ENCODE results near the gene THEMIS. TPM values are rescaled to one million over a fixed set of nuclear protein-coding genes. Genes with fewer than 3 reads are reported as not detected.
"Not testable (repeated sequence)": the region's sequence is repeated elsewhere in the genome, so short reads cannot be mapped to it uniquely, and the experiment has no call there.

THEMIS gene
- total RNA-seq, 2 donors from 2014 or later: 0.43 to 0.56 TPM

GRCh38 chr6:127894051-127894450, 6.8 kb downstream of the THEMIS start:
- Histone ChIP-seq H3K27me3 (no peaks in the 10 kb centered on the region), H3K36me3 (no peaks in the 10 kb centered on the region), H3K4me3 (no peak overlapping the region), H3K27ac (no peak overlapping the region), H3K4me1 (no peaks in the 10 kb centered on the region), H3K9me3 (no peaks in the 10 kb centered on the region)
- no peak for DNase-seq (ENCODE audit: low spot score)
- TF ChIP-seq, protein P1, sequence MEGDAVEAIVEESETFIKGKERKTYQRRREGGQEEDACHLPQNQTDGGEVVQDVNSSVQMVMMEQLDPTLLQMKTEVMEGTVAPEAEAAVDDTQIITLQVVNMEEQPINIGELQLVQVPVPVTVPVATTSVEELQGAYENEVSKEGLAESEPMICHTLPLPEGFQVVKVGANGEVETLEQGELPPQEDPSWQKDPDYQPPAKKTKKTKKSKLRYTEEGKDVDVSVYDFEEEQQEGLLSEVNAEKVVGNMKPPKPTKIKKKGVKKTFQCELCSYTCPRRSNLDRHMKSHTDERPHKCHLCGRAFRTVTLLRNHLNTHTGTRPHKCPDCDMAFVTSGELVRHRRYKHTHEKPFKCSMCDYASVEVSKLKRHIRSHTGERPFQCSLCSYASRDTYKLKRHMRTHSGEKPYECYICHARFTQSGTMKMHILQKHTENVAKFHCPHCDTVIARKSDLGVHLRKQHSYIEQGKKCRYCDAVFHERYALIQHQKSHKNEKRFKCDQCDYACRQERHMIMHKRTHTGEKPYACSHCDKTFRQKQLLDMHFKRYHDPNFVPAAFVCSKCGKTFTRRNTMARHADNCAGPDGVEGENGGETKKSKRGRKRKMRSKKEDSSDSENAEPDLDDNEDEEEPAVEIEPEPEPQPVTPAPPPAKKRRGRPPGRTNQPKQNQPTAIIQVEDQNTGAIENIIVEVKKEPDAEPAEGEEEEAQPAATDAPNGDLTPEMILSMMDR (IDR thresholded peaks at IDR 0.05): no peak

- no peak for DNase-seq (ENCODE audit: low spot score)
- no peaks in the 10 kb centered on the region for H3K27me3 ChIP-seq
- no peak overlapping the region for H3K27ac ChIP-seq
- H3K36me3 ChIP-seq: no peaks in the 10 kb centered on the region
- H3K9me3 ChIP-seq: no peaks in the 10 kb centered on the region
- H3K4me1 ChIP-seq: no peaks in the 10 kb centered on the region
- TF ChIP-seq, protein P1 (IDR thresholded peaks at IDR 0.05): no peak
- H3K4me3 ChIP-seq: no peak overlapping the region
Observed at GRCh38 chr6:127893541-127893940, 7.3 kb downstream of the THEMIS start.

DNA sequence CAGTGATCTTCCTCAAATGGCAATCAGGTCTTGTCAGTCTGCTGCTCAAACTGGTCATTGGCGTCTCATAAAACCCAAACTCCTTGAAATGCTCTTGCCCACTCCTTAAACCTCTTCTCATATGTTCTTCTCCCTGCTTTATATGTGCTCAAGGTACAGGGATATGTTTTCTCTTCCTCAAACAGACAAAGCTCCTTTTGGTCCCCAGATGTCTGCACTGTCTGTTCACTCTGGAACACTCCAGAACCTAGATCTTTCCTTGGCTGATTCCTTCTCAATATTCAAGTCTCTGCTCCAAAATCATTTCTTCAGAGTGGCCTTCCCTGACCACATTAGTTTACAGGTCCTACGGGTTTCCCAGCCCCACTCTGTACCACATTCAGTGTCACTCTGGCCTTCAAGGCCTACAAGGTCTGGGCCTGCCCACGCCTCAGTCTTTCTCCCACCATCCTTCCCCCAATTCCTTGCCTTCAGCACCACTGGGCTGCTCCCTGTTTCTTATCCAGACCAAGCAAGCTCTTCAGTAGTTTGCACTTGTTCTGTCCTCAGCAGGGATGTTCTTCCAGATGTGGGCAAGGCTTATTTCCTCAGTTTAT, 9.0 kb downstream of the THEMIS start:
- H3K9me3 ChIP-seq: no peaks in the 10 kb centered on the region
- H3K27me3 ChIP-seq: no peaks in the 10 kb centered on the region

DNA sequence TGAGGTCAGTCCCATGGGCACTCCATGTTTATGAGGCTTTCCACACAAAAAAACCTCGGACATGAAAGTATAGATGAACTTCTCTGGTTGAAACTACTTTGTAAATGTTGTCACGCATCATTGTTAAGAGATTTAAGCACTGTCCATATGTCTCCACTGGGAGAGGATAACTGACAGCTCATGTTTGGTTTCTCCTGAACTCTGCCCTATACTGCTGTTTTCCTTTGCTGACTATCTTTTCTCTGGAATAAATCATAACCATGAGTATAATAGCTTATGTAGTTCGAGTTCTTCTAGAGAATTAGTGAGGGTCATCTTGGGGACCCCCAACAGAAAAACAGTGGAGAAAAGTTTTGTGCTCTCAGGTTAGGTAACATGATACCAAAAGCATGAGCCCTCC, 14.3 kb downstream of the THEMIS start:
- H3K4me3 ChIP-seq: no peak overlapping the region
- no peaks in the 10 kb centered on the region for H3K27me3 ChIP-seq
- H3K36me3 ChIP-seq: no peaks in the 10 kb centered on the region
- no peaks in the 10 kb centered on the region for H3K4me1 ChIP-seq
- DNase-seq (ENCODE audit: low spot score): no peak
- no peaks in the 10 kb centered on the region for H3K9me3 ChIP-seq
- H3K27ac ChIP-seq: no peak overlapping the region
- TF ChIP-seq, protein P1 (IDR thresholded peaks at IDR 0.05): no peak

More for the DNA sequence above, 9.0 kb downstream of the THEMIS start:
- no peaks in the 10 kb centered on the region for H3K36me3 ChIP-seq
- DNase-seq (ENCODE audit: low spot score): no peak
- no peaks in the 10 kb centered on the region for H3K4me1 ChIP-seq
- TF ChIP-seq, protein P1 (IDR thresholded peaks at IDR 0.05): no peak
- H3K4me3 ChIP-seq: no peak overlapping the region
- H3K27ac ChIP-seq: no peak overlapping the region

GRCh38 chr6:127884134-127884533, 16.7 kb downstream of the THEMIS start:
- Histone ChIP-seq H3K27ac (no peak overlapping the region), H3K4me1 (no peaks in the 10 kb centered on the region), H3K9me3 (no peaks in the 10 kb centered on the region), H3K27me3 (peaks cover 0 to 3% of the 10 kb centered on the region in 2 donors), H3K4me3 (no peak overlapping the region), H3K36me3 (no peaks in the 10 kb centered on the region)
- no peak for DNase-seq (ENCODE audit: low spot score)
- TF ChIP-seq, protein P1 (IDR thresholded peaks at IDR 0.05): no peak

DNA sequence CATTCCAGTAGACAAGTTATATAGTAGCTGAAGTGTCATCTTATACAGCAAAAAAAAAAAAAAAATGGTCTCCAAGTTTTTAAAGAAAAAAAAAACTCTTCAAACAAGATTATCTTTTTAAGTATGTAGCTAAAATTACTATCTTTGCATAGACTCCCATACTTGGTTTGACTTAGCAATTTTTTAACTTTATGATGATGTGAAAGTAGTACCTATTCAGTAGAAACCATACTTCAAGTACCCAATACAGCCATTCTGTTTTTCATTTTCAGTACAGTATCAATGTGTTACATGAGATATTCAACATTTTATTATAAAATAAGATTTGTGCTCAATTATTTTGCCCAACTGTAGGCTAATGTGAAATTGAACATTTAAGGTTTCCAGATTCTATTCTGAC, 18.9 kb downstream of the THEMIS start:
- not testable (repeated sequence) for DNase-seq (ENCODE audit: low spot score); H3K27me3 ChIP-seq; H3K4me1 ChIP-seq; H3K9me3 ChIP-seq; H3K27ac ChIP-seq; H3K36me3 ChIP-seq; H3K4me3 ChIP-seq
